Activated T-helper 17 cell treated with anti-CD3 and anti-CD28 coated beads, Interleukin-2, amount 50 U/mL, for 72 hours (primary cell): ENCODE results near the gene TIFAB. TPM values are rescaled to one million over a fixed set of nuclear protein-coding genes. Genes with fewer than 3 reads are reported as not detected.

Experiments
- ATAC-seq: fragments of 150-1000 bp; cut with Tn5 transposase; replicated peaks from 2 replicates; pipeline ENCODE4 v1.10.0; 2021; ENCODE audit warnings: mild to moderate bottlenecking, moderate library complexity
- H3K27ac Mint-ChIP-seq: one replicate; pipeline ENCODE4 v1.8.0; 2022; ENCODE audit warnings: mixed read lengths
- H3K27me3 Mint-ChIP-seq: one replicate; pipeline ENCODE4 v1.8.0; 2022; ENCODE audit warnings: mixed read lengths
- H3K36me3 Mint-ChIP-seq: one replicate; pipeline ENCODE4 v1.8.0; 2022; ENCODE audit warnings: low read depth, mild to moderate bottlenecking, mixed read lengths
- H3K4me1 Mint-ChIP-seq: one replicate; pipeline ENCODE4 v1.8.0; 2022; ENCODE audit warnings: mixed read lengths
- H3K4me3 Mint-ChIP-seq: one replicate; pipeline ENCODE4 v1.8.0; 2022; ENCODE audit warnings: mild to moderate bottlenecking, mixed read lengths
- H3K9me3 Mint-ChIP-seq: one replicate; pipeline ENCODE4 v1.8.0; 2022; ENCODE audit warnings: mixed read lengths
- total RNA-seq, 2 donors: library from RNA; stranded (reverse); gene quantifications; one replicate each; pipeline ENCODE4 v1.2.3, GENCODE V29; 2022

TIFAB gene
- total RNA-seq, 2 donors from 2014 or later: not detected

GRCh38 chr5:135457424-135458071 is 5.4 kb upstream of the TIFAB start:
- Mint-ChIP-seq H3K36me3 (no peaks in the 10 kb centered on the region), H3K27me3 (peaks cover 26% of the 10 kb centered on the region), H3K4me3 (no peak overlapping the region), H3K9me3 (no peaks in the 10 kb centered on the region), H3K27ac (no peak overlapping the region), H3K4me1 (no peaks in the 10 kb centered on the region)
- ATAC-seq: peak; percentile 72

- Mint-ChIP-seq H3K36me3 (no peaks in the 10 kb centered on the region), H3K9me3 (no peaks in the 10 kb centered on the region), H3K4me3 (no peak overlapping the region), H3K4me1 (no peaks in the 10 kb centered on the region), H3K27ac (no peak overlapping the region), H3K27me3 (peaks cover 26% of the 10 kb centered on the region)
- peak; percentile 64 for ATAC-seq
Observed at GRCh38 chr5:135456238-135457099, 4.3 kb upstream of the TIFAB start.

DNA sequence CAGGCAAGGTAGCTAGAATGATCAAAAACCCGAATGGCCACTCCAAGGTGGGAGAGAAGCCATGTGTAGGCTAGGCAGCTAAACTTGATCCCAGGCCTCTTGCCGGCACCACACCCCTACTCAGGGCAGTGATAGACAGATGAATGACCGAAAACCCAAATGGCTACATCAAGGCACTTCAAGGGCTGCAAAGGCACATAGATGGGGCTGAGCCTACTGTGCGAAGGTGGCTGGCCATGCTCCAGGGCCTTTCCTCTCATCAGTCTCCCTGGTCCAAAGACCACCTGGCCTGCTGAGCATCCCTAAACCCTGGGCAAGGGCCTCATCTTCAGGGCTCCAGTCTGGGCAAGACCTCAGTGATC is 3.7 kb upstream of the TIFAB start:
- H3K27ac Mint-ChIP-seq: no peak overlapping the region
- H3K4me3 Mint-ChIP-seq: no peak overlapping the region
- H3K4me1 Mint-ChIP-seq: no peaks in the 10 kb centered on the region
- no peaks in the 10 kb centered on the region for H3K9me3 Mint-ChIP-seq
- H3K36me3 Mint-ChIP-seq: no peaks in the 10 kb centered on the region
- peaks cover 28% of the 10 kb centered on the region for H3K27me3 Mint-ChIP-seq
- ATAC-seq: no peak

- Mint-ChIP-seq H3K9me3 (no peaks in the 10 kb centered on the region), H3K27me3 (peaks cover 24% of the 10 kb centered on the region), H3K4me3 (no peak overlapping the region), H3K4me1 (no peaks in the 10 kb centered on the region), H3K27ac (no peak overlapping the region), H3K36me3 (no peaks in the 10 kb centered on the region)
- ATAC-seq: no peak
Observed at GRCh38 chr5:135454946-135455345, 2.8 kb upstream of the TIFAB start.

- H3K9me3 Mint-ChIP-seq: no peaks in the 10 kb centered on the region
- H3K27me3 Mint-ChIP-seq: peaks cover 24% of the 10 kb centered on the region
- H3K36me3 Mint-ChIP-seq: no peaks in the 10 kb centered on the region
- no peak overlapping the region for H3K27ac Mint-ChIP-seq
- no peaks in the 10 kb centered on the region for H3K4me1 Mint-ChIP-seq
- no peak overlapping the region for H3K4me3 Mint-ChIP-seq
- ATAC-seq: no peak
Observed at GRCh38 chr5:135453613-135454012, 1.5 kb upstream of the TIFAB start.

GRCh38 chr5:135451581-135452320 is 400 bp downstream of the TIFAB start:
- H3K27me3 Mint-ChIP-seq: peaks cover 28% of the 10 kb centered on the region
- H3K9me3 Mint-ChIP-seq: no peaks in the 10 kb centered on the region

DNA sequence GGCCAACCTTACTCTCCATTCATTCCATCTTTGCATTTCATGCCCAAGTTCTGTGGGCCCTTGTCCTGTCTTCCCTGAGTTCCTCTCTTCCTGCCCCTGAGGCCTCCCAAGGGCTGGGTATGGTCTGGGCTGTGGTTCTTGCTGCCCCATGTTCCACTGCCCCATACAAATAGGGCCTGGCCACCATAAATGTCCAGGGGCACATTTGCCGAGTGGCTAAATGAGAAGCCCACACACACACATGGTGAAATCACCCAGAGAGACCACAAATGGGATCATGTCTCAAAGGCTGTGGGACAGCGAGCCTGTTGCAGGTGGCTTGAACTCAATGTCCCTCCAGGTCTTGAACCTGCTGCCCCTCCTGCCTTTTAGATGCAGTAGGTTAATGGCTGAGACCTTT is 1.2 kb downstream of the TIFAB start:
- H3K9me3 Mint-ChIP-seq: no peaks in the 10 kb centered on the region
- no peaks in the 10 kb centered on the region for H3K4me1 Mint-ChIP-seq
- no peak overlapping the region for H3K4me3 Mint-ChIP-seq
- H3K36me3 Mint-ChIP-seq: no peaks in the 10 kb centered on the region
- no peak overlapping the region for H3K27ac Mint-ChIP-seq
- H3K27me3 Mint-ChIP-seq: peaks cover 23% of the 10 kb centered on the region
- ATAC-seq: no peak

More at GRCh38 chr5:135451581-135452320, 400 bp downstream of the TIFAB start:
- H3K36me3 Mint-ChIP-seq: no peaks in the 10 kb centered on the region
- no peak for ATAC-seq
- H3K27ac Mint-ChIP-seq: no peak overlapping the region
- H3K4me3 Mint-ChIP-seq: no peak overlapping the region
- H3K4me1 Mint-ChIP-seq: no peaks in the 10 kb centered on the region

DNA sequence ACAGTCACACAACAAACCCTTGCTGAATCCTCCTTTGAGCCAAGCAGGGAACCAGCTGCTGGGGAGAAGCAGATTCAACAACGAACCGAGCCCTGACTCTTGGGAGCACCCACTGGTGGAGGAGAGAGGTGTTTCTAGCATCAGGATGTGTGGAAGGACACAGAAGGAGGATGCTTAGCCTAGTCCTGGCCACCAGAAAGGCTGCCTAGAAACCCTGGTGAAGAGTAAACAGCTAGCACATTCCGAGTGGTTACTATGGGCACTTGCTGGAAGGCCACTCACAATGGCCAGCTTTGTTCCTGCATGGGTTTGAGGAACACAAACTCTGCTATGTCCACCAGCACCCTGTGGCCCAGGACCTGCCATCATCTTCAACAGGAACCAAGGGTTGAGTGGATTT is 1.8 kb downstream of the TIFAB start:
- no peaks in the 10 kb centered on the region for H3K4me1 Mint-ChIP-seq

DNA sequence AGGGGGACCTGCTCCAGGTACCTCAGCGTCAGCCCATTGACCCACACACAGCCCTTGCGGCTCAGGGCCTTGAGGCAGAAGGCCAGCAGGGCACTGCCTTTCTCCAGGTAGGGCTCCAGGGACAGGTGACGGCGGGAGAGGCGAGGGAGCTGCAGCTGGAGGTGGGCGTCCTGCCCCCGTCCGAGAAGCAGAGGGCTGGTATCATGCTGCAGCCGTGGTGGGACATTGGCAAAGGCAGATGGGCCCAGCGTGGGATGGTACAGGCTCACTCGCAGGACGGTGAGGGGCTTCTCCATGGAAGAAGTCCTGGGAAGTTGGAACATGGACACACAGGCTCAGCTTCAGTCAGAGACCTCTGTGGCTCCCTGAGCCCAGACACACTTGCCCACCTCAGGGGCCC is 2.5 kb downstream of the TIFAB start:
- ATAC-seq: no peak
- no peaks in the 10 kb centered on the region for H3K4me1 Mint-ChIP-seq
- no peak overlapping the region for H3K4me3 Mint-ChIP-seq
- H3K9me3 Mint-ChIP-seq: no peaks in the 10 kb centered on the region
- no peaks in the 10 kb centered on the region for H3K36me3 Mint-ChIP-seq
- H3K27ac Mint-ChIP-seq: no peak overlapping the region
- H3K27me3 Mint-ChIP-seq: peaks cover 20% of the 10 kb centered on the region

More for the DNA sequence above, 1.8 kb downstream of the TIFAB start:
- ATAC-seq: no peak
- H3K9me3 Mint-ChIP-seq: no peaks in the 10 kb centered on the region
- H3K4me3 Mint-ChIP-seq: no peak overlapping the region
- no peaks in the 10 kb centered on the region for H3K36me3 Mint-ChIP-seq
- H3K27ac Mint-ChIP-seq: no peak overlapping the region
- peaks cover 23% of the 10 kb centered on the region for H3K27me3 Mint-ChIP-seq

GRCh38 chr5:135448791-135449507 is 3.2 kb downstream of the TIFAB start:
- Mint-ChIP-seq H3K4me3 (no peak overlapping the region), H3K27ac (no peak overlapping the region), H3K36me3 (no peaks in the 10 kb centered on the region), H3K4me1 (no peaks in the 10 kb centered on the region), H3K27me3 (peaks cover 21% of the 10 kb centered on the region), H3K9me3 (no peaks in the 10 kb centered on the region)
- ATAC-seq: no peak

- H3K4me1 Mint-ChIP-seq: no peaks in the 10 kb centered on the region
- peak; percentile 42 for ATAC-seq
- H3K27ac Mint-ChIP-seq: no peak overlapping the region
- peaks cover 18% of the 10 kb centered on the region for H3K27me3 Mint-ChIP-seq
- H3K36me3 Mint-ChIP-seq: no peaks in the 10 kb centered on the region
- no peaks in the 10 kb centered on the region for H3K9me3 Mint-ChIP-seq
- no peak overlapping the region for H3K4me3 Mint-ChIP-seq
Observed at GRCh38 chr5:135448071-135448739, 3.9 kb downstream of the TIFAB start.

DNA sequence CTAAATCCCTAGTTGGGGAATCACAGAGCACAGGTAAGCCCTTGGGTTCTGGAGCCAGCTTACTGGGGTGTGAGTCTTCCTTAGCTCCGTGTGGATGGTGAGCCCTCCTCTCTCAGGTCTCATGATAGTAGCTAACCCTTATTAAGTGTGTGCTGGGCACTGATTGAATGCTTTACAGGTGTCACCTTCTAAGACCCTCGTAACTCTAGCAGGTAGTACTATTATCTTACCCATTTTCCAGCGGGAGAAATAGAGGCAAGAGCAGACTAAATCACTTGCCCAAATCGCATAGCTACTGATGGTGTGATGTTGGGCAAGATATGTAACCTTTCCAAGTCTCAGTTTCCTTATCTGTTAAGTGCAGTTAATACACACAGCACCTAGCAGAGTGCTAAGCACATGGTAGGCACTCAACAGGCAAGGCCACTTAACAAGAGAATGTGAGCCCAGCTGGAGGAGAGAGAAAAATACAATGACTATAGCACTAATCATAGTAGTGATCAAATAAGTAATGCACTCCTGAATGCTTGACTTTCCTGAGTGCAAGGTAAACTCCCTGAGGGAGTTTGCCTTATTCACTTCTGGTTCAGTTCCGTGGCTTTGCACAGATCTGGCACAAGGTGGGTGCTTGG is 4.7 kb downstream of the TIFAB start, which contains the start of gene DCANP1:
Gene DCANP1, minus strand, starts transcription at position 51 of the 632 bp plus-strand sequence. CDS start 240 bp downstream, outside the sequence.
- Mint-ChIP-seq H3K9me3 (no peaks in the 10 kb centered on the region), H3K4me3 (no peak within 1 kb of the TSS), H3K27ac (no peak within 1 kb of the TSS), H3K36me3 (no peaks in the 10 kb centered on the region), H3K27me3 (peaks cover 15% of the 10 kb centered on the region), H3K4me1 (no peaks in the 10 kb centered on the region)
- no peak for ATAC-seq

GRCh38 chr5:135446615-135447014 is 5.5 kb downstream of the TIFAB start:
- Mint-ChIP-seq H3K4me3 (no peak overlapping the region), H3K4me1 (no peaks in the 10 kb centered on the region), H3K27ac (no peak overlapping the region), H3K36me3 (no peaks in the 10 kb centered on the region), H3K9me3 (no peaks in the 10 kb centered on the region), H3K27me3 (peaks cover 15% of the 10 kb centered on the region)
- ATAC-seq: no peak
